Neural progenitor cell (in vitro differentiated cells): ENCODE data around the gene DEPP1. TPM values are rescaled to one million over a fixed set of nuclear protein-coding genes. Genes with fewer than 3 reads are reported as not detected.

Experiments used
- DNase-seq: peaks from one replicate; pipeline ENCODE4 v3.0.0-alpha.2; 2016; ENCODE audit warnings: low spot score
- H2AFZ ChIP-seq: fragments of 200-600 bp; sonication (generic); replicated peaks from 2 replicates; pipeline ENCODE4 v1.6.1; 2016; ENCODE audit warnings: antibody characterized with exemption
- H3F3A ChIP-seq: fragments of 200-600 bp; sonication (generic); 2 replicates; pipeline ENCODE4 v1.6.1; 2016; ENCODE audit warnings: antibody characterized with exemption, low read depth
- H3K27ac ChIP-seq: fragments of 200-600 bp; sonication (generic); 2 replicates; pipeline ENCODE4 v1.5.1; 2016; ENCODE audit warnings: mild to moderate bottlenecking
- H3K27me3 ChIP-seq: fragments of 200-600 bp; sonication (generic); 2 replicates; pipeline ENCODE4 v1.6.1; 2016; ENCODE audit warnings: mild to moderate bottlenecking, moderate library complexity
- H3K36me3 ChIP-seq: fragments of 200-600 bp; sonication (generic); 2 replicates; pipeline ENCODE4 v1.5.1; 2016
- H3K4me1 ChIP-seq: fragments of 200-600 bp; sonication (generic); 2 replicates; pipeline ENCODE4 v1.6.1; 2016; ENCODE audit warnings: mixed run types
- H3K4me2 ChIP-seq: fragments of 200-600 bp; sonication (generic); 2 replicates; pipeline ENCODE4 v1.6.1; 2016
- H3K4me3 ChIP-seq: fragments of 200-600 bp; sonication (generic); 2 replicates; pipeline ENCODE4 v1.5.1; 2016
- H3K79me2 ChIP-seq: fragments of 200-600 bp; sonication (generic); 2 replicates; pipeline ENCODE4 v1.6.1; 2016; ENCODE audit warnings: low read depth
- H3K9ac ChIP-seq: fragments of 200-600 bp; sonication (generic); 2 replicates; pipeline ENCODE4 v1.6.1; 2016
- H3K9me3 ChIP-seq: fragments of 200-600 bp; sonication (generic); 2 replicates; pipeline ENCODE4 v1.5.1; 2016; ENCODE audit warnings: low read depth
- H4K20me1 ChIP-seq: fragments of 200-600 bp; sonication (generic); 2 replicates; pipeline ENCODE4 v1.6.1; 2016; ENCODE audit warnings: low read depth
- H3K27ac Mint-ChIP-seq: 3 replicates; pipeline ENCODE4 v1.8.0; 2021; ENCODE audit warnings: mixed read lengths
- H3K27me3 Mint-ChIP-seq: 2 replicates; pipeline ENCODE4 v1.8.0; 2022; ENCODE audit warnings: low read depth, mild to moderate bottlenecking, inconsistent platforms, moderate library complexity, mixed read lengths; ENCODE audit not compliant: insufficient read depth
- H3K36me3 Mint-ChIP-seq: 3 replicates; pipeline ENCODE4 v1.8.0; 2021; ENCODE audit warnings: mixed read lengths
- H3K4me1 Mint-ChIP-seq: 3 replicates; pipeline ENCODE4 v1.8.0; 2021; ENCODE audit warnings: mixed read lengths
- H3K4me3 Mint-ChIP-seq: 3 replicates; pipeline ENCODE4 v1.8.0; 2021; ENCODE audit warnings: mild to moderate bottlenecking, moderate library complexity, mixed read lengths
- H3K9me3 Mint-ChIP-seq: 3 replicates; pipeline ENCODE4 v1.8.0; 2020; ENCODE audit warnings: mixed read lengths
- CTCF ChIP-seq: fragments of 200-600 bp; sonication (generic); IDR thresholded peaks from 2 replicates; pipeline ENCODE4 v1.5.1; 2017; ENCODE audit warnings: antibody characterized with exemption, mild to moderate bottlenecking
- EZH2 ChIP-seq: fragments of 200-600 bp; sonication (generic); IDR thresholded peaks from 2 replicates; pipeline ENCODE4 v1.6.1; 2017; ENCODE audit warnings: antibody characterized with exemption, mild to moderate bottlenecking, moderate library complexity
- EZH2phosphoT487 ChIP-seq: fragments of 200-600 bp; sonication (generic); IDR thresholded peaks from 2 replicates; pipeline ENCODE4 v1.6.1; 2017; ENCODE audit warnings: antibody characterized with exemption
- total RNA-seq: library from RNA; depleted of rRNA; stranded (reverse); fragments of >200 nt; gene quantifications from 2 replicates; pipeline ENCODE4 v1.2.3, GENCODE V29; 2015; ENCODE audit warnings: low replicate concordance

Gene DEPP1
- total RNA-seq, 1 donor from 2014 or later, result not detected

GRCh38 chr10:44949127-44949802, 29.3 kb downstream of the DEPP1 start:
- H3K9me3 ChIP-seq, result peaks cover 5% of the 10 kb centered on the region
- Mint-ChIP-seq H3K36me3 (no peaks in the 10 kb centered on the region), H3K9me3 (peaks cover 10% of the 10 kb centered on the region), H3K4me1 (peaks cover 27% of the 10 kb centered on the region), H3K27me3 (peaks cover 5% of the 10 kb centered on the region), H3K27ac (peak overlapping the region; percentile 50), H3K4me3 (no peak overlapping the region)
- H3K79me2 ChIP-seq, result no peaks in the 10 kb centered on the region
- H3K4me2 ChIP-seq, result no peak overlapping the region
- H2AFZ ChIP-seq, result no peak overlapping the region
- H3F3A ChIP-seq, result no peaks in the 10 kb centered on the region
- no peaks in the 10 kb centered on the region for H3K4me1 ChIP-seq
- no peaks in the 10 kb centered on the region for H3K36me3 ChIP-seq
- no peaks in the 10 kb centered on the region for H3K27me3 ChIP-seq
- H3K9ac ChIP-seq, result no peak overlapping the region
- no peak overlapping the region for H3K4me3 ChIP-seq
- DNase-seq, result no peak
- H4K20me1 ChIP-seq, result no peaks in the 10 kb centered on the region
- TF ChIP-seq CTCF (no peak), EZH2phosphoT487 (no peak), EZH2 (no peak)
- H3K27ac ChIP-seq, result no peak overlapping the region

GRCh38 chr10:44948642-44949041, 30.0 kb downstream of the DEPP1 start:
- peaks cover 25% of the 10 kb centered on the region for H3K4me1 Mint-ChIP-seq

GRCh38 chr10:44947371-44948152, 31.0 kb downstream of the DEPP1 start:
- H3K9me3 ChIP-seq, result peaks cover 8% of the 10 kb centered on the region
- H3K27ac ChIP-seq, result no peak overlapping the region
- H3K79me2 ChIP-seq, result no peaks in the 10 kb centered on the region
- H3K4me3 ChIP-seq, result no peak overlapping the region
- Mint-ChIP-seq H3K27ac (no peak overlapping the region), H3K4me1 (peaks cover 14% of the 10 kb centered on the region), H3K36me3 (no peaks in the 10 kb centered on the region), H3K9me3 (peaks cover 10% of the 10 kb centered on the region), H3K4me3 (peak overlapping the region; percentile 1), H3K27me3 (peaks cover 5% of the 10 kb centered on the region)
- H3K27me3 ChIP-seq, result no peaks in the 10 kb centered on the region
- H4K20me1 ChIP-seq, result no peaks in the 10 kb centered on the region
- H3K4me1 ChIP-seq, result no peaks in the 10 kb centered on the region
- H3K9ac ChIP-seq, result no peak overlapping the region
- no peak for DNase-seq
- H3F3A ChIP-seq, result no peaks in the 10 kb centered on the region
- H2AFZ ChIP-seq, result no peak overlapping the region
- H3K4me2 ChIP-seq, result no peak overlapping the region
- no peaks in the 10 kb centered on the region for H3K36me3 ChIP-seq
- TF ChIP-seq CTCF, result no peak
- TF ChIP-seq EZH2phosphoT487, result no peak

More at GRCh38 chr10:44948642-44949041, 30.0 kb downstream of the DEPP1 start:
- Histone ChIP-seq H3K4me2 (no peak overlapping the region), H3K4me1 (no peaks in the 10 kb centered on the region), H3F3A (no peaks in the 10 kb centered on the region), H3K9ac (no peak overlapping the region), H2AFZ (no peak overlapping the region), H3K79me2 (no peaks in the 10 kb centered on the region), H3K36me3 (no peaks in the 10 kb centered on the region), H3K4me3 (no peak overlapping the region), H3K27ac (no peak overlapping the region), H3K27me3 (no peaks in the 10 kb centered on the region), H4K20me1 (no peaks in the 10 kb centered on the region), H3K9me3 (peaks cover 8% of the 10 kb centered on the region)
- H3K27ac Mint-ChIP-seq, result no peak overlapping the region
- TF ChIP-seq CTCF (no peak), EZH2 (no peak), EZH2phosphoT487 (no peak)
- peaks cover 10% of the 10 kb centered on the region for H3K9me3 Mint-ChIP-seq
- no peak for DNase-seq
- H3K4me3 Mint-ChIP-seq, result no peak overlapping the region
- H3K27me3 Mint-ChIP-seq, result peaks cover 5% of the 10 kb centered on the region
- H3K36me3 Mint-ChIP-seq, result no peaks in the 10 kb centered on the region
